GM18873 (cell line): ENCODE results near the gene MPC1L.
"Not testable (repeated sequence)": the region's sequence is repeated elsewhere in the genome, so short reads cannot be mapped to it uniquely, and the experiment has no call there.

Source experiments
- ATAC-seq: cut with Tn5 transposase; IDR thresholded peaks from one replicate; pipeline ENCODE4 v1.9.1; 2021; ENCODE audit warnings: mild to moderate bottlenecking, moderate library complexity, moderate number of reproducible peaks; ENCODE audit not compliant: unreplicated experiment, low FRiP score

The MPC1L gene

DNA sequence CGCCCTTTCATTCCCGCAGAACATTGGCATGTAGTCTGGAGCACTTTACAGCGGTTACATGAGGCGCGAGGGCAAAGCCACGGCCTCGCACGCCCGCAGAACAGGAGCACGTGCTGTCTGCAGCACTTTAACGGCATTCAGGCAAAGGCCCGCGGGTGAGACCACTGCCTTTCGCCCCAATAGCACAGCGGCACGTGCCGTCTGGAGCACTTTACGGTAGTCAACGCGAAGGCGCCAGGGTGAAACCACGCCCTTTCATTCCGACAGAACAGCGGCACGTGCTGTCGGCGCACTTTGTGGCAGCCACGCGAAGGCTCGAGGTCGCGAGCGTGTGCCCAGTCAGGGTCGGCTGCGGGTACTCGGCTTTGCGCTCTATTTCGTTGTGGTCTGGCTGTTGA, at the start of gene MPC1L:
TSS of gene MPC1L (plus strand) at position 290 of the 398 bp plus-strand sequence. CDS start 138 bp downstream, outside the sequence.
- no peak for ATAC-seq

DNA sequence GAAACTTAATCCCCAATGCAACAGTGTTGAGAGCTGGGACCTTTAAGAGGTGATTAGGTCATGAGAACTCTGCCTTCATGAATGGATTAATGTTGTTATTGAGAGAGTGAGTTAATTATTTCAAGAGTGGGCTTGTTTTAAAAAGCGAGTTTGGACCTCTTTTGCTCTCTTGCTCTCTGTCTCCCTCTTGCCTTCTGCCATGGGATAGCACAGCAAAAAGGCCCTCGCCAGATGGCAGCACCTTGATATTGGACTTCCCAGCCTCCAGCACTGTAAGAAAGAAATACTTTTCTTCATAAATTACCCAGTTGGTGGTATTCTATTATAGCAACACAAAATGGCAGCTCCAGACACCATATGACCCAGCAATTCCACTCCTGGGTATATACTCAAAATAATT, 49.5 kb upstream of the MPC1L start:
- ATAC-seq, result no peak

DNA sequence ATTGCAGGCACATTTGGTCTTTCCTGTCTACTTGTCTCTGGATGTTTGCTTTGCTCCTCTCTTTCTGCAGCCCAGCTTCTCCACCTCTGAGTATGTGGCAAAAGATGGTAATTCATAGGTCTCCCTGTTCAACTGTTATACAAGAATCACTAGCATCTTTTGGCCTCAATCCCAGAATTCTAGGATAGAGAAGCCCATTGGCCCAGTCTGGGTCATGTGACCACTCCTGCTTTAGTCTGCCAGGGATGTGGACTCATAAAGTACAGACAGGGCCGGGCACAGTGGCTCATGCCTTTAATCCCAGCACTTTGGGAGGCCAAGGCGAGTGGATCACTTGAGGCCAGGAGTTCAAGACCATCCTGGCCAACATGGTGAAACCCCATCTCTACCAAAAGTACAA, 47.8 kb upstream of the MPC1L start:
- ATAC-seq, result not testable (repeated sequence)

DNA sequence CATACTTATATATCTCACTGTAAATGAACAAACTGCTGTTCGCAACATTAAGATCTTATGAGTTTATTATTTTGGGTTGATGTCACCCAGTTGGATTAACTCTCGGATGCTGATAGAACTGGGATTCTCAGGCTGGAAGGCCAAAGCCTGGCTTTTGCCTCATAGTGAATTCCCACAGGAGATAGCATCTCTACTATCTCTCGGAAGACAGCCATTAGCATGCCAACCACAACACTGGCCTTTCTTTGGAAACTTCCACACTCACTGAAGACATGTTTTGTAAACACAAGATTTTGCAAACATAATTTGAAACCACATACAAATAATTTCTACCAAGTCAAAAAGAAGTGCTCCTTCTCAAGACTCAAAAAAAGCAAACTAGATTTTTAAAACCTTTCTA, 46.9 kb upstream of the MPC1L start:
- ATAC-seq, result no peak

DNA sequence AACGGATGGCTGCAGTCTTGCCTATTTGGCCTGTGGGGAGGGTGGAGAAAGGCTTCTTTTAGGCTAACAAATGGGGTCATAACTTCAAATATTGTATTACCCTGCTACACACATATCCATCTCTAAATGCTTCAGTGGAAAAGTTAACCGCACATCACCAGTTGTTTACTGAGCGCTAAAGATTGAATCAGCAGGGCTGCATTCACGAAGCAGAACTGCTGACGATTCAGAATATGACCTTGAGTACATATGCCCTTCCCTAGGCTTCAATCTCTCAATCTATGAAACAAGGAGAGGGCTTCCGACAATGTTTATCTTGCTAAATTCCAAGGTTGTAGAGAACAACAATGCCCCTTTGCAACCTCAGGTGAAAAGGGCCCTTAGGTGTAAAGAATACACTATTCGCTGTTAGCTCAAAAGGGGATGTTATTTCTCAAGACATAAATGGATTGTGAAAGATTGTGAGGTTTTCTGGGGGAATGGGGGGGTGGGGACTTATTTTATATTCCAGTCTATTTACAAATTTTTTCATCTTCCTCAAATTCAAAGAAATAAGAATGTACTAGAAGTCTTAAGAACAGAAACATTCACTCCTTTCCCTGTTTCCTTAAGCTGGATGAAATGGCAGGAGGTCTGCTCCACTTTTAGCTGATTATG, 45.1 kb upstream of the MPC1L start:
- ATAC-seq, result no peak

DNA sequence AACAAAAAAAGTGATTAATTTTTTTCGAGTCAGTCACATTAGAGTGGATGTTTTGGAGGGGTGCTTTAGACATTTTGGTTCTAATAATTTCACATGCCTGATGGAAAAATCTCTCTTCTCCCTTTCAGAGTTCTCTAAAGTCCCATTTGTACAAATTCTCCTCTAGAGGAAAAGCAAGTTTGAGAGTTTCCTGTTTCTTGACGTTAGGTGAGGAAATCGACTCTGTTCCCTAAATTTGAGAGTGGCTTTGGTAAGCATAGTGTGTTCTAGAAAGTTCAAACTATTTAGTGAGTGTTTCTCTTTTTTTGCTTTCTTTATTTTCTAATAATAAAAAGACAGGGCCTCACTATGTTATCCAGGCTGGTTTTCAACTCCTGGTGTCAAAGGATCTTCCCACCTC, 44.1 kb upstream of the MPC1L start:
- ATAC-seq, result no peak

DNA sequence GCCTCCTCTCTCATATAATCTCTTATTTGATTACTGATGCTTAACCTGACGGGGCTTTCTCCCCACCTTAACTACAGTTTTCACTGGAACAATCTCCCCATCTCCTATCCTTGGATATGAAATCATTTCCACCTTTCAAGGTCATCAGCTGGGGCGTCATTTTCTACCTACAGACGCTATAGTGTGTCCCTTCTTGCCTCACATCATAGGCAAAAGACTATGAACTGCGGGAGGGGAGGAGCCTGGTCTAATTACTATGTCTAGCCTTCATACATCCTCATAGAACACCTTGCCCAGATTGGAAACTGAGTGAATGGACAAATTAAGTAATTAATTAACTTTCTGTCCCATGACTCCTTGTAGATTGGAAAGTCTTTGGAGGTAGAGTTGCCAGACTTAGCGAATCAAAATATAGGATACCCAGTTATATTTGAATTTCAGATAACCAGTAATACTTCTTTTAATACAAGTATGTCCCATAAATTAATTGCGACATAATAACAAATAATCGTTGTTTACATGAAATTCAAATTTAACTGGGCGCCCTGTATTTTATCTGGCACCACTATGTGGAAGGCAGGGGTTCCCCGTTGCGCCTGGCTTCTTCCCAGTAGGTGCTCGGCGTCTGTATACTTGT, 43.2 kb upstream of the MPC1L start:
- no peak for ATAC-seq

DNA sequence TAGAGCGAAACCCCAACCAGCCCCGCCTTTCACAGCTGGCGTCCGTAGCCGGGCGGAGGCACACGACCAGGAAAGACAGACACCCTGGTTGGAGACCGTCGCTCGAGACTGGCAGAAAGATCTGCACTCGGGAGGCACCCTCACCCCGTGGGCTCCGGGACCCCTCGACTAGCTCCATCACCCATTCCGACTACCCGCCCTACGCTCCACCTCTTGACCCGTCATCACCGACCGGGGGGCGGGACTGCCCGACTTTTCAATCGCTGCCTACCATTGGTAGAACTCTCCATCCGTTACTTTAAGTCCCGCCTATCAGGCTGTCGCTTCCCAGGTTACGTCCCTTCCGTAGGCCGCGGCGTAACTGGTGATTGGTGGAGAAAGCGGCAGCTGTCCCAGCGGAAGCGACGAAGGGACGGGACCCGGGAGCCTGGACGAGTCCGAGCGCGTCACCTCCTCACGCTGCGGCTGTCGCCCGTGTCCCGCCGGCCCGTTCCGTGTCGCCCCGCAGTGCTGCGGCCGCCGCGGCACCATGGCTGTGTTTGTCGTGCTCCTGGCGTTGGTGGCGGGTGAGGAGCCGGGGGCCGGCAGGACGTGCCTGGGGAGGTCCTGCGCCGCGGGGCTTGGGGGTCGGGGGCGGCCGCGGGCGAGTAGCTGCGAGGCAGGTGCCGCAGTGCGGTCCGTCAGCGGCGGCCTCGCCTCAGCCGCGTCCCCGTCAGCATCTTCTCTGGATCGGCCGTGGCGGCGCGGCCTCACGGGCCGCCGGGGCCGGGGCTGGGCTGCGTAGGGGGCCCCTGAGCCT, 42.5 kb upstream of the MPC1L start, which contains the start of gene ATP6AP2:
TSS of gene ATP6AP2 (plus strand) at position 434 of the 799 bp plus-strand sequence. CDS start at position 530, 96 bp downstream.
- peak; percentile 96 for ATAC-seq

DNA sequence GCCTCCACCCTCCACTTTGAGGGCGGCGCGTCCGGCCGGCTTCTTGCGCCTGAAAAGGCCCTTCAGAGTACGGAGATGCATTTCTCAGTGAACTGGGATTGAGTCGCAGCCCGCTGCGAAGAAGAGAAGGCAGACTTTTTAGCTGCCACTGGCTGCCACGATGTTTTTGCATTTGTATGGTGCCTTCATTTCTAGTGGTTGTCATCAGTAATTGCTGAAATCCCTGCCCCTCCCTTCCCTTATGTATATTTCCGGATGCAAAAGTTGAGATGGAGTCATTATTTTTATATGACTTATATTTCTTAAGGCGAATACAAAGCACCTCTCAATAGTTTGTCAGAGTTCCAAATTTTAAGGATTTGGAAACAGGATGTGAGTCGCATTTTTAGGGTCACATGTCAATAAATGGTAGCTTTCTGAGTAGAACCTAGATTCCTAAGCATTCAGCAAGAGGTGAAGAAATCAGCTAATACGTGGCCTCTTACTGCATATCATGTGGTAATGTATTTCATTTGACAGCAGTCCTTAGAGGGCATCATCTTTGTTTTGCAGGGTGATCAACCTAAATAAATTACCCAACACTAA, 41.8 kb upstream of the MPC1L start:
- no peak for ATAC-seq

DNA sequence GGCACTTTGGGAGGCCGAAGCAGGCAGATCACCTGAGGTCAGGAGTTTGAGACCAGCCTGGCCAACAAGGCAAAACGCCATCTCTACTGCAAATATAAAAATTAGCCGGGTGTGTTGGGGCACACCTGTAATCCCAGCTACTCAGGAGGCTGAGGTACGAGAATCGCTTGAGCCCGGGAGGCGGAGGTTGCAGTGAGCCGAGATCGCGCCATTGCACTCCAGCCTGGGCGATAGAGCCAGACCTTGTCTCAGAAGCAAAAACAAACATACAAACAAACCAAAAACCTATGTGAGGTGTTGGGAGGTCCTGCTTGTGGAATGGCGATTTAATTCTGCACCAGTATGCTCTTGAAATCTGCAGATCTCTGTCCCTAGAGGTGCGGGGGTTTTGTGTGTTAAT, 41.0 kb upstream of the MPC1L start:
- ATAC-seq, result not testable (repeated sequence)

DNA sequence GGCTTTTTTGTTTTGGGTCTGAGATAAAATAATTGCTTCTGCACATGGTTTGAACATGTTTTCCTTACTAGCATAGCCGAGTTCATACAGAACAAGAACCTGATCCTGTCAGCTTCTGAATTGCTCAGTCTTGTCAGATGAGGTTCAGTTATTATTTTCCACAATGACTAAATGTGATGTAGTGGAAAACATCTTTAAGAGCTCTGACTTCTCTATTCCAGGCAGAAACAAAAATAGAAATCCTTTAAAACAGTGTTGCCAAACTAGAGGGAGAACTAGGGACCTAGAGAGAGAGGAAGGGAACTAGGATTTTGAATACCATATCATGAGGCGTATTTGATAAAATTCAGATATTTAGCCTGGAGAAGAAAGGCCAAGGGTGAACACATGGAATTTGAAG, 40.4 kb upstream of the MPC1L start:
- ATAC-seq, result no peak

DNA sequence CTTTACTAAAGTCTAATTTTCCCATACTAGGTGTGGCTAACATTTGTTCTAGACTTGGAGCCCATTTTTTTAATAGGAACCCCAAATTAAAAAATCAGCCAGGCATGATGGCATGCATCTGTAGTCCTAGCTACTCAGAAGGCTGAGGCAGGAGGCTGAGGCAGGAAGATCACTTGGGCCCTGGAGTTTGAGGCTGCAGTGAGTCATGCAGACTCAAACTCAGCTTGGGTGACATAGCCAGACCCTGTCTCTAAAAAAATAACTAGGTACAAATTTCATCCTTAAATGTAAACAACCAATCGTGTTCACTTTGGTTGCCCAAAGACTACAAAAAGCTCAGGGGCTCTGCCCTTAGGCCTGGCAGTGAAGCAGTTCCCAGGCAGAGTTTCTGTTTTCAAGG, 35.6 kb upstream of the MPC1L start:
- not testable (repeated sequence) for ATAC-seq

DNA sequence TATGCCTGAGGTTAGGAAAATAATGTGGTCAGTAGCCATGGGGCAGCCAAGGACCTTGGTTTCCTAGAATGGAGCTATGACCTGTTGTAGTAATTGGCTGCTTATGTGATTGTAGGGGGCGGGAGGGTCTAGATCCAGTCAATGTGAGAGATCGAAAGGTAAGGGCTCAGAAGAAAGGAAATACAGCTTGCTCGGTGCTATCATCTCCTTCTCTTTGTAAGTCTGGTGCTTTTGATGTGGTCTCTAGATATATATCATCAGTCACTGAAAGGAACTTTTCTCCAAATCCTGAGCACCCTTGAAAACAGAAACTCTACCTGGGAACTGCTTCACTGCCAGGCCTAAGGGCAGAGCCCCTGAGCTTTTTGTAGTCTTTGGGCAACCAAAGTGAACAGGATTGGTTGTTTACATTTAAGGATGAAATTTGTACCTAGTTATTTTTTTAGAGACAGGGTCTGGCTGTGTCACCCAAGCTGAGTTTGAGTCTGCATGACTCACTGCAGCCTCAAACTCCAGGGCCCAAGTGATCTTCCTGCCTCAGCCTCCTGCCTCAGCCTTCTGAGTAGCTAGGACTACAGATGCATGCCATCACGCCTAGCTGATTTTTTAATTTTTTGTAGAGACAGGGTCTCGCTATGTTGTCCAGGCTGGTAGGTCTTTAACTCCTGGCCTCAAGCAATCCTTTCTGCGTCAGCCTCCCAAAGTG, 33.5 kb upstream of the MPC1L start:
- not testable (repeated sequence) for ATAC-seq

DNA sequence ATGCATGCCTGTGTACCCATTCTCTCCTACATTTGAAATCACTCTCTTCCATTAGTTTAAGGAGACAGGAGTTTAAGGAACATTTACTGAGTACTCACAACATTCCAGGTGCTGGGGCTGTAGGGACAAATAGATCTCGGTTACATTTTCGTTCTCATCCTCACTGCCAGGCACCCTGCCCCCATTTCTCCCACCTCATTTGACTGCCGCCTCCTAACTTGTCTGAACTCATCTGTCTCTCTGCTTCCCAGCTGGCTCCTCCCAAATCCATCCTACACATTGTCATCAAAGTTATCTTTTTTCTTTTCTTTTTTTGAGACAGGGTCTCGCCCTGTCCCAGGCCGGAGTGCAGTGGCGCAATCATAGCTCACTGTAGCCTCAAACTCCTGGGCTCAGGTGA, 19.8 kb upstream of the MPC1L start:
- ATAC-seq, result no peak

DNA sequence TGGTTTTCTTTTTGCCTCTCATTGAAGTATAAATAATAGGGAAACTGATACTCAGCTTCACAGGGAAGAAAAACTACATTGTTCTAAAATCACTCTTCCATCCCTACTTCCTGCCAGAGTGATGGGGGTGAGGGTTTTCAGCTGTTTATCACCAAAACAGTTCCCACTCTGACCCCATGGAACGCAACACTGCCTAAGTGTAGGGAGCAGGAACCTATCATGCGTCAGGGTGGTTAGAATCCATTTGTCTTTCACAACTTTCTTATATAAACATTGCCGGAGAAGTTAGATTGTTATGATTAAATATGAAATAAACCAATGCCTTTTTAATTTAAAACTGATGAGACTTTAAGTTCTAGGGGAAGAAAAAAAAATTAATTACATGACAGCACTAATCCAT, 15.8 kb upstream of the MPC1L start:
- no peak for ATAC-seq

DNA sequence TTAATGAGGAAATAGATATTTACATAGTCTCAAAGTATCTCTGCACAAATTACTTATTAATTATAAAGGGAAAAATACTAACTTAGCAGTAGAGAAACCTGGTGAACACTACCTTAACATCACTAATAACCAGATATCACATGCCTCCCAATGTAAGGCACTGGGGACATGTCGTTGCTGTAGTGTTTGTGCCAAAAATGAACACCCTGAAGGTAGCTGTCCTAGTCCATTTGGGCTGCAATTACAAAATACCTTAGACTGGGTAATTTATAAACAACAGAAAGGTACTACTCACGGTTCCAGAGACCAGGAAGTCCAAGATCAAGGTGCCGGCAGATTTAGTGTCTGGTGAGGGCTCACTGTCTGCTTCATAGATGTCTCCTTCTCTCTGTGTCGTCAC, 10.7 kb upstream of the MPC1L start:
- ATAC-seq, result no peak

DNA sequence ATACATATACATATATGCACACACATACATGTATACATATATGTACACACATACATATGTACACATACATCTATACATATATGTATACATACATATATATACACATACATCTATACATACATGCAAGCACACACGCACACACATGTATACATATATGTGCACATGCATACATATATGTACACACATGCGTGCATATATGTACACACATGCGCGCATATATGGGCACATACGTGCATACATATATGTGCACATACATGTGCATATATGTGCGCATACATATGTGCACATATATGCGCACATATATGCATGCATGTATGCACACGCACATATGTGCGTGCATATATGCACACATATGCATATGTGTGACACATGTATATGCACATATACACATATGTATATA, 7.3 kb upstream of the MPC1L start:
- no peak for ATAC-seq

DNA sequence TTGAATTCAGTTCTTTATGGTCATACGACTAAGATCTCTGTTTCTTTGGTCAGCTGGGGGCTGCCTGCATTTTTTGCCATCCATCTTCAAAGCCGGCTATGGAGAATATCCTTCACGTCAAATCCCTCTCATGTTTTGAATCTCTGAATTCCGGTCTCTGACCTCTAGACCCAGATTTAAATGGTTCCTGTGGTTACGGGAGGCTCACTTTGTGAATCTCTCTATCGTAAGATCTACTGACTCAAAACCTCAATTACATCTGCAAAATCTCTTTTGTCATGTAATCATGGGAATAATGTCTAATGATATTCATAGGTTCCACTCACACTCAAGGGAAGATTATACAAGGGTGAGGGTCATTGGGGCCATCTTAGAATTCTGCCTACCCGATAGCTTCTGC, 5.7 kb upstream of the MPC1L start:
- ATAC-seq, result no peak

DNA sequence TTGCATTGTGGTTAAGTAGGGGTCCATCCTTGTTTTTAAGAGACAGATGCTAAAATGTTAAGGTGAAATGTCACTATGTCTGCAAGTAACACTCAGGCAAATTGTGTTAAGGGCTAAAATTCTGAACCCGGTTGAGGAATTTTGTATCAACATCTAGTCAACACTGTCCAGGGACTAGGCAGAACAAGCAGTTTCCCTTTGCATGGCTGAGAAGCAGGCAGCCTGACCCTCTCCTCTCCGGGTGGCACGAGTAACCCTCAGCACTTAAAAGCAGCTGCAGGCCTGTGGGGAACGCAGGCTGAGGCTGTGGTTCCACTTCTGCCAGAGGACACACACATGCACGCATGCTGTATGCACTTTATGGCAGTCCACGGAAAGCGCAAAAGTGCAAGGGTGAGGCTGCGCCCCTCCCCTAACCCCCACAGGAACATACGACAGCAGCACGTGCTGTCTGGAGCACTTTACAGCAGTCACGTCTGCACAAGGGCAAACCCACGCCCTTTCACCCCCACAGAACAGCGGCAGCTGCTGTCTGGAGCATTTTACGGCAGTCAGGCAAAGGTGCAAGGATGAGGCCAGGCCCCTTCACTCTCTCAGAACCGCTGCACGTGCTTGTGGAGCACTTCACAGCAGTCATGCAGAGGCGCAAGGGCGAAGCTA, 619 bp upstream of the MPC1L start:
- no peak for ATAC-seq

DNA sequence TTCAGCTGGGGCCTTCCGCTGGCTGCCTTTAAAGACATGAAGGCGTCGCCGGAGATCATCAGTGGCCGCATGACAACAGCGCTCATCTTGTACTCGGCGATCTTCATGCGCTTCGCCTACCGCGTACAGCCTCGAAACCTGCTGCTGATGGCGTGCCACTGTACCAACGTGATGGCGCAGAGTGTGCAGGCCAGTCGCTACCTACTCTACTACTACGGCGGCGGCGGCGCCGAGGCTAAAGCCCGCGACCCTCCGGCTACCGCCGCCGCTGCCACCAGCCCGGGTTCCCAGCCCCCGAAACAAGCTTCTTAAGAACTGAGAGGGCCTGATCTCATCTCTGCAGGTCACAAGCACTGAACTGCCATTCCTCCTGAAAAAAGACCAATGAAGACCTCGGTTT, 437 bp downstream of the MPC1L start:
- ATAC-seq, result no peak
